Panc1 (cell line): ENCODE data around the gene DTX2.
"Not testable (repeated sequence)": the region's sequence is repeated elsewhere in the genome, so short reads cannot be mapped to it uniquely, and the experiment has no call there.

Source experiments
- CTCF ChIP-seq: fragments of 450-650 bp; IDR thresholded peaks from 2 replicates; pipeline ENCODE4 v1.5.1; 2017; ENCODE audit warnings: mild to moderate bottlenecking
- POLR2AphosphoS5 ChIP-seq: IDR thresholded peaks from 2 replicates; pipeline ENCODE4 v1.6.1; 2012; ENCODE audit warnings: mild to moderate bottlenecking, low read depth, low read length, moderate library complexity
- REST ChIP-seq, 2 experiments: IDR thresholded peaks; 2 replicates each; pipeline ENCODE4 v1.6.1; 2011 to 2012; ENCODE audit warnings: low read depth in 2 of 2, control low read depth in 1 of 2, low read length in 1 of 2, mild to moderate bottlenecking in 1 of 2, moderate library complexity in 1 of 2; ENCODE audit not compliant: insufficient read depth in 1 of 2
- SIN3A ChIP-seq: IDR thresholded peaks from 2 replicates; pipeline ENCODE4 v1.6.1; 2012; ENCODE audit warnings: low read depth, mild to moderate bottlenecking, low read length, moderate library complexity, borderline replicate concordance; ENCODE audit not compliant: insufficient read depth

- not testable (repeated sequence) for TF ChIP-seq POLR2AphosphoS5; CTCF; REST (IDR thresholded peaks at IDR 0.05; ENCODE audit: insufficient read depth in 1 of 2, low read depth in 2 of 2, low read length in 1 of 2); SIN3A
Observed at GRCh38 chr7:76511200-76511910, 49.8 kb downstream of the DTX2 start.
